HG03060 (cell line): Measurements from ENCODE around the gene APOBEC3A.
"Not testable (repeated sequence)": the region's sequence is repeated elsewhere in the genome, so short reads cannot be mapped to it uniquely, and the experiment has no call there.

Experiments
- ATAC-seq: cut with Tn5 transposase; IDR thresholded peaks from one replicate; pipeline ENCODE4 v1.9.1; 2021; ENCODE audit warnings: low read depth, moderate number of reproducible peaks; ENCODE audit not compliant: unreplicated experiment

Gene APOBEC3A

GRCh38 chr22:38942702-38943101, 14.7 kb upstream of the APOBEC3A start:
- ATAC-seq, result no peak

DNA sequence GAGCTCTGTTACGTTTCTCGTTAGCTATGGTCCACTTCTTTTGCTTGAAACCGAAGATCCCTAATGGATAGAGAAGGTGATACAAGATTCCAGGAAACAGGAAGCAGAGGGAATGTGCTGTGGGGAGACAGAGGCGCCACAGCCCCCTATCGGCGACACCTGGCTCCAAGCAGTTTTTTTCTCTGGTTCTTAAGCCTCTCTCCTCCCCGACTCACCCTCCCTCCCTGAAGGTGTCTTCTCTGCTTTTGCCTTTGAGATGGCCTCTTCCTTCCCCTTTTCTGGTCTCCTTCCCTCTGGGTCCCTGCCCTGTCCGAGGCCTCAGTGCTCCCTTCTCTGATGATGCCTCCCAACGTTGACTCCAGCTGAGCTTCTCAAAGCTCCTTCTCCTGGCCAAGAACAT, 14.2 kb upstream of the APOBEC3A start:
- ATAC-seq, result no peak

- no peak for ATAC-seq
These were observed 13.5 kb upstream of the APOBEC3A start for GRCh38 chr22:38943882-38944281.

GRCh38 chr22:38944653-38945052, 12.8 kb upstream of the APOBEC3A start:
- ATAC-seq, result no peak

GRCh38 chr22:38945706-38946338, 11.6 kb upstream of the APOBEC3A start:
- ATAC-seq, result not testable (repeated sequence)

DNA sequence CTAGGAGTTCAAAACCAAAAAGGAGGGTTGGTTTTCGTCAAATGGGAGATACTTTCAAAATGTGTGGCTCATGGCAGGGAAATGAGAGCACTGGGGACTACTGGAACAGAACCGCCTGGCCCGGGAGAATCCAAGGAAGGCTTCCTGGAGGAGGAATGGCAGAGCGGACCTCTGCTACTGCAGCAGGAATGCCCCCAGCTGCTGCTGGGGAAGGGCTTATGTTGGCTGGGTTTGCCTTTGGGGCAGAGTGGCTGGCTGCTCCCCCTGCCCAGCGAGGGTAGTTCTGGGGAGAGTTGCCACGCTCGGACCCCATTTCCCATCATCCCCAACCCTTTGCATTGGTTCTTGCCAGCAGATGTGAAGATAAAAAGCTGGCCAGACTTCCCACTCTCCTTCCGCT, 10.6 kb upstream of the APOBEC3A start:
- no peak for ATAC-seq

DNA sequence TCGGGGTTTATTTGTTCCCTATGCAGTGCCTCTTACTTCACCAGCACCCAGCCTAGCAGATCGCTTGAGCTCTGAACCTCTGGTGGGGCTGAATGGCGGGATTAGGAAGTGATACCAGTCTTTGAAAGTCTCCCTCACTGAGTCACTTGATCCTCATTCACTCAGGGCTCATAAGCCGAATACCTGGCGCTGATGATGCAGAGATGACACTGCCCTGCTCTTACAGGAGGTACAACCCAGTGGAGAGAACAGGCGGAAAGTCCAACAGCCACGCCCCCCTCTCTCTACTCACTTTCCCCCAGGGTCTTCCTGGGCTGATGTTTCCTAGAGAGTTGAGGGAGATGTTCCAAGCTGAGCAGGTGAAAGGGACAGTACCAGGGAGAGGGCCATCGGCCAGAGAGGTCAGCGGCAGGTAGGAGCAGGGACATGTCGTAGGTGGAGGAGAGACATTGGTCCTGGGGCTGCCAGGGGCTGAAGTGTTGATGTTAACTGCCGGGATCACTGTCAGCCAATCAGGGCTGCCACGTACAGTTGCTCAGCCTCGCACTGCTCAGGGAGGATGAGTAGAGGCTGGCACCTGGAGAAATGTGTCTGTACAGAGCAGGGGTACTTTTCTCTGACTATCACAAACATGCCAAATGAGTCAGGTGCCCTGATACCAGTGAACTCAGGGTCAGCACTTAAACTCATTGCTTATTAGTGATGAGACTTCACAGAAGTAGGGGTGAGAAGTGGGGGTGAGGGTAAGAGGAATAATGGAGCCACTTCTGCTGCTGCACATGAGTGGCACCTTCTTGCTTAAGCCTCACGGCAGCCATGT, 9.9 kb upstream of the APOBEC3A start:
- no peak for ATAC-seq

- no peak for ATAC-seq
These were observed 9.0 kb upstream of the APOBEC3A start for GRCh38 chr22:38948181-38948940.

GRCh38 chr22:38949889-38950405, 7.5 kb upstream of the APOBEC3A start:
- no peak for ATAC-seq

- ATAC-seq, result no peak
These were observed 6.7 kb upstream of the APOBEC3A start for GRCh38 chr22:38950527-38951295.

DNA sequence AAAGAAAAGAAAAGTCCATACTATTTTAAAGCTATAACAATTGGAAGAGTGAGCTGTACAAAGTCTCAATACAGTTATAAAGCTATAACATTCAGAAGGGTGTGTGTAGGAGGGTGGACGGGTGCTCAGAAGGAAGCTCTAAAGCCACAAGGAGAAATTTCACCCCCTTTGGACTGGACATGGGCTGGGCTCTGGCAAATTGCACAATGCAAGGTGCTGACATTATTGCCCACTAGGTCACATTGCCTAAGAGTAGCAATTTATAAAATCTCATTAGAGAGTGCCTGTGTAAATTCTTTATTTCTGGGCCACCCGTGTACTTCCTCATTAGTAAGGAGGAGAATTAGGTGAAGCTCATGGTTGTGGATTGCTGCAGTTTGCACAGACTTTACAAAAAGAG, 5.7 kb upstream of the APOBEC3A start:
- no peak for ATAC-seq

GRCh38 chr22:38952281-38952993, 5.0 kb upstream of the APOBEC3A start:
- no peak for ATAC-seq

- ATAC-seq, result no peak
These were observed 4.3 kb upstream of the APOBEC3A start for GRCh38 chr22:38953091-38953490.

GRCh38 chr22:38953577-38954413, 3.6 kb upstream of the APOBEC3A start:
- ATAC-seq, result no peak

DNA sequence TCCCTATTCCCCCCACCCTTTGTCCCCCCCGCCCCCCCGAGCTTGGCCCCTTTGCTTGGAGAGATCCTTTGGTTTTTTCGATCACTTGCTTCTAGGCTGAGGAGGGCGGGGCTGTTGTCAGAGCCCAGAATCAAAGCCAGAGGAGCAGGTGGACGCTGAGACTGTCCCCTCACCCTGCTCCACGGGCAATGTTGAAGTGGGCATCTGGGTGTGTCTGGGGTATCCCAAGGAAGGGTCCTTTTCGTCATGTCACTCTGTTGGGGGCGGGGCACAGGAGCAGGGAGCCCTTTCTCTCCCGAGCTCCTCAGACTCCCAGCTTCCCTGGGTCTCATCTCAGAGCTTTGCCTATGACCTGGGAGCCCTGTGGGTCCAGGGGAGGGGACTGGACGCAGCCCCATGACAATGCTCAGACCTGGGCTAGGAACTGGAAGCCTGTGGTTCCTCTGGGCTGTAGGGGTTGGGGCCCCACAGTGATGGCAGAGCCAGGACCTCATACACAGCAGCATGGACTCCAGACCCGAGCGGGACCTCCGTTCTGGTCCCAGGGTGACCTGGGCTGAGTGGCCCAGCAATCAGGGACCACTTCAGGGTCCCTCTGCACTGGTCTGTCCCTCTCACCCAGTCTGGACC, 2.9 kb upstream of the APOBEC3A start:
- ATAC-seq, result no peak

DNA sequence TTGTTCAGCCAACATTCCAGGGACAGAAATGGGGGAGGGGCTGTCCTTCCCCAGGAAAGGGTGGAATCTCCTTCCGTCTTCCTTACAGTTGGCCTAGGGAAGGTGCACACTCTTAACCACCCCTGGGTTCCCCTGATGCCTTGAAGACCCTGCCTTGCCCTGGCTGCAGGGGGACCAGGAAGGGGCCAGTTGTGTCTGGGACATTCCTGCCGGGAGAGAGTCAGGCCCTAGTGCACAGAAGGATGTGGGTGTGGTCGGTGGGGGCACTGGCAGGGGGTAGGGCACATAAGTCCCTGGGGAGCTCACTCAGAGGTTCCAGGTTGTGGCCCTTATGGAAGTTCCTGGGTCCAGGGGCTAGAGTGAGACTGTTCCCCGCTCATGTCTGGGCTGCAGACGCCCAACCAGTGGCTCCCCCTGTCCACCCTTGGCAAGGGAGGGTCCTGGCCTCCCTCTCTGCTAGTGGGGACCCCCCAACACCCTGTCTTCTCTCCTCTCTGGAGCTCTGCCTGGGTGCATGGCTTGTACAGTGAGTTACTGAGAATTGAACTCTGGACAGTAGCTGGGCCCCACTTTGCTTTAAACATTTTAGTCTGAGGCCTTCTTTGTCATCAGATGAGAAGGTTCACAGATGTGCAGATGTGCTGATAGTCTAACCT, 2.0 kb upstream of the APOBEC3A start:
- ATAC-seq, result no peak

DNA sequence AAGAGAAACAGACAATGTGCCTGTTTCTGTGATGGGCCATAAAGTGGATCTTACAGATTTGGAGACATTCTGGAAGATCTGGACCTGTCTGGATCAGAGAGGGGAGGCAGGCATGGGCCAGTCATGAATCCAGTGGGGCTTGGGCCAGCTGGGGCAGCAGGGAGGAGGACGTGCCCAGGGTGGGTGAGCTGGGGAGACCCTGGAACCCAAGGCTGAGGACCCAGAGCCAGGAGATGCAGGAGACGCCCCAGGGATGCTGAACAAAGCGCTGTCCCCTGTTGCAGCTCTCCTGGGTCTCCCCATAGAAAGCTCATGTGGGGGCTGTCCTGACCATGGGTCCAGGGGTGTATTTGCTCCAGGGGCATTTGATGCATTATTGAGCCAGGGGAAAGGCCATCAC, 1.5 kb upstream of the APOBEC3A start:
- ATAC-seq, result no peak

- ATAC-seq, result no peak
These were observed 858 bp upstream of the APOBEC3A start for GRCh38 chr22:38956551-38956950.
